Body of pancreas (tissue), 4 donors: ENCODE data around the gene ELK1.

Source experiments
- CTCF ChIP-seq, 7 experiments: fragments of 450-650 bp in 4 of 7; fragments of 200-600 bp in 3 of 7; sonication (generic) in 3 of 7; IDR thresholded peaks; one replicate each; pipeline ENCODE4 v1.5.1; 2016 to 2019; ENCODE audit warnings: antibody characterized with exemption in 7 of 7
- POLR2A ChIP-seq, 3 donors: fragments of 450-650 bp; IDR thresholded peaks; one replicate each; pipeline ENCODE4 v1.6.1; 2016; ENCODE audit warnings: antibody characterized with exemption in 3 of 3, mild to moderate bottlenecking in 2 of 3

- TF ChIP-seq POLR2A (IDR thresholded peaks at IDR 0.05) (no peak), CTCF (IDR thresholded peaks at IDR 0.05) (no peak)
Measured at GRCh38 chrX:47597222-47597621, 53.1 kb downstream of the ELK1 start.
